Endometrium (tissue), 2 donors: ENCODE results near the gene TESMIN.

Source experiments
- FAIRE-seq: peaks from 2 replicates; lab custom pipeline; 2012; peaks lifted over from hg19 to GRCh38; lab: Jason Lieb, UNC
- donor health status: control.
- donor health status: control.

The TESMIN gene

DNA sequence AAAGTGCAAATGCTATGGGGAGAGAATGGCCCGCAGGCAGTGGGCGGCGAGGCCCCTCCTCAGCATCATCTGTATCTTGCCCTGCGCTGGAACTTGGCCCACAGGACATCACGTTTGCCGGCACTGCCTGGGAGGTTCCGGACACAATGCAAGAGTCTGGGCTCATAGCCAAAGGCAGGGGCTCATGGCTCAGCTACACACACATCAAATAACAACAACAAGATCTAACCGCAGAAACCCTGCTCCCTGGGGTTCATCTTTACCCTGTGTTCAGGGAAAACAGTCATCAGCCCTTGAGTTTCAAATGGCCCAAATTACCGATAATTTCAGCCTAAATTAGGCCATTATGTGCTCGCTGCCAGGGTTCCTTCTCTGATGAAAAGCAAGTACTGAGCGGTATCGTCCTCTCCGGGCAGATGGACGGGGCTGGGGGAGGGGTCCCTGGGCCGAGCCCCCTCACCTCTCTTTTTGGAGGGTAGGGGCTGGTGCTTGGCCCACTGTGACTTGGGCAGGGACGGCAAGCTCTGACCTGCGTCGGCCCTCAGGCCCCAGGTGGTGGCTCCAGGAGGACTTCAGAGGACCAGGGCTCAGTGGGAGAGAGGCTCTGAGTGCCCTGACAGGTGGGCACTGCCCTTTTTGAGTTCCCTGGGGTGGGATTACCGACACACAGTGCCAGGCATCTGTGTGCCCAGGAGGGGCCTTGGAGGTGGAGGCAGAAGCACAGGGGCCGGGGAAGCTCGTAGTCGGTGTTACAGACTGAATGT is 92.0 kb downstream of the TESMIN start:
- peak; percentile 87 for FAIRE-seq

DNA sequence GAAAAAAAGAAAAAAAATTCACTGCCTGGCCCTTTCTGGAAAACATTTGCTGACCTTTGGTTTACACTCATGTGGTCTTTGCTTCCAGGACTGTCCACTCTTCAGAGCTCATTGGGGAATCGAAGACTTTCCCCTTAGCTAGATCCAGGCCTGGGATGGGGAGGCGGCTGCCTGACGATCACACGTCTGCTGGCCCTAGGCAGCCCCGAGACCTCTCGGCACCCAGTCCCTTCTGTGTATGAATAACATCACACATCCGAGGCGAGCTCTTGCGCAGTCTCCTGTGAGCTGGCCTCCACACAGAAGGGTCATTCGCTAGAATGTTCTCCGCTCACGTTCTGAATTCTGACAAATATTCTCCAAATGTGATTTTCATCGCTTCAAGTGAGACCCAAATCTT is 92.7 kb downstream of the TESMIN start:
- FAIRE-seq, result no peak

DNA sequence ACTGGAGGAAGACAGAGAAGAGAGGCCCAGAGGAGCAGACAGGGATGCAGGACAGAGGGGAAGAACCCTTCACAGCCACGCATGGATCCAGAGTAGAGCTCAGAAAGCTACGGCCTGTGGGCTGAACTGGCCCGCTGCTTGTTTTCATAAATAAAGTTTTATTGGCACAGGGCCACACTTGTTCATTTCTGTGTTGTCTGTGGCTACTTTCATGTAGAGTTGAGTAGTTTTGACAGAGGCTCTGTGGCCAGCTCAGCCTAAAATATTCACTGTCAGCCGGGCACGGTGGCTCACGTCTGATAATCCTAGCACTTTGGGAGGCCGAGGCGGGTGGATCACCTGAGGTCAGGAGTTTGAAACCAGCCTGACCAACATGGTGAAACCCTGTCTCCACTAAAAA is 93.2 kb downstream of the TESMIN start:
- no peak for FAIRE-seq
